ENCODE data around the gene HPCAL1. TPM values are rescaled to one million over a fixed set of nuclear protein-coding genes. Genes with fewer than 3 reads are reported as not detected.

HPCAL1 gene
- total RNA-seq, 6 experiments from 2014 or later = 23.1 to 68.8 (median 29.1) TPM

DNA sequence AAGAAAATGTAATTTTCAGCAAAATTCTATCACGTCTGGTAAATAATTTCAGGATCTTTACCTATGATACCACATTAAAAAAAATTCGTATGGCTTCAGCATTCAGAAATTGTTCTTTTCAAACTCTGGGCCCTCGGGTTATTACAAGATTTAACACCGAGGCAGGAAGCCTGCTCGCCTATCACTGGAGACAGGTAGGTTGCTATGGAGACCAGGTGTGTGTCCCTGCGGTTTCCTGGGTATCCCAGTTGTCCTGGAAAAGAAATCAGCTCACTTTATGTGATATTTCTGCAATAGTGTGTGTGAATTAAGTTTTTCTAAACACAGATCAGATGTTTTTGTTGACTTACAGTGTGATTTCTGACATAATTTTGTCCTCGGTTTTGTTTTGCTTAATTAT lies 14.2 kb downstream of the HPCAL1 start:
- Histone ChIP-seq H3K27me3 (no peaks in the 10 kb centered on the region), H3K36me3 (no peaks in the 10 kb centered on the region), H3K27ac (no peak overlapping the region), H3K4me1 (no peaks in the 10 kb centered on the region), H3K9me3 (no peaks in the 10 kb centered on the region), H3K4me3 (no peak overlapping the region)
- WGBS (ENCODE audit: insufficient coverage, low coverage, low lambda C conversion rate, missing lambda C conversion rate) = 53% methylated on average over 3 of the region's 7 CpGs
- no peak for TF ChIP-seq POLR2A (IDR thresholded peaks at IDR 0.05)
- TF ChIP-seq, protein P1, sequence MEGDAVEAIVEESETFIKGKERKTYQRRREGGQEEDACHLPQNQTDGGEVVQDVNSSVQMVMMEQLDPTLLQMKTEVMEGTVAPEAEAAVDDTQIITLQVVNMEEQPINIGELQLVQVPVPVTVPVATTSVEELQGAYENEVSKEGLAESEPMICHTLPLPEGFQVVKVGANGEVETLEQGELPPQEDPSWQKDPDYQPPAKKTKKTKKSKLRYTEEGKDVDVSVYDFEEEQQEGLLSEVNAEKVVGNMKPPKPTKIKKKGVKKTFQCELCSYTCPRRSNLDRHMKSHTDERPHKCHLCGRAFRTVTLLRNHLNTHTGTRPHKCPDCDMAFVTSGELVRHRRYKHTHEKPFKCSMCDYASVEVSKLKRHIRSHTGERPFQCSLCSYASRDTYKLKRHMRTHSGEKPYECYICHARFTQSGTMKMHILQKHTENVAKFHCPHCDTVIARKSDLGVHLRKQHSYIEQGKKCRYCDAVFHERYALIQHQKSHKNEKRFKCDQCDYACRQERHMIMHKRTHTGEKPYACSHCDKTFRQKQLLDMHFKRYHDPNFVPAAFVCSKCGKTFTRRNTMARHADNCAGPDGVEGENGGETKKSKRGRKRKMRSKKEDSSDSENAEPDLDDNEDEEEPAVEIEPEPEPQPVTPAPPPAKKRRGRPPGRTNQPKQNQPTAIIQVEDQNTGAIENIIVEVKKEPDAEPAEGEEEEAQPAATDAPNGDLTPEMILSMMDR (IDR thresholded peaks at IDR 0.05) = no peak
- ATAC-seq = no peak
- intact Hi-C loops (cut with DNase I) = loop anchor here in 1 of 2 donors (10.0 kb wide), 1 partner anchor 88 kb away; no protein-coding TSS in a partner anchor
- no peak for DNase-seq

DNA sequence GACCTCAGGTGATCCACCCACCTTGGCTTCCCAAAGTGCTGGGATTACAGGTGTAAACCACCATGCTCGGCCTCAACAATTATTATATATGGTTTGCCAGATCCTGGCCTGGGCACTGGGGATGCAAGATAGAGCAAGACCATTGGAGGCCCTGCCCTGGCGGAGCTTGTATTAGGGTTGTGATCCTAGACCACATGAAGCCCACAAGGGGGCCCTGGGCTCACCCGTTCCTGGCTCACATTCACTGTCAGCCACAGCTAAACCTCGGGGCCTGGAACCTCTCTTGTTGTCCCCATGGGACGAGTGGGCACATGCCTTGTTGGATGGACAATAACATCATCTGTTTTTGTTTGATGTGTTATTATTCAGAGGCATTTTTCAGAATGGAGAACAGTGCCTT lies 14.9 kb downstream of the HPCAL1 start:
- H3K27ac ChIP-seq = no peak overlapping the region
- ATAC-seq (no peak), DNase-seq (no peak)
- no peaks in the 10 kb centered on the region for H3K27me3 ChIP-seq
- intact Hi-C loops (cut with DNase I) = loop anchor here in 1 of 2 donors (10.0 kb wide), 1 partner anchor 87 kb away; no protein-coding TSS in a partner anchor
- no peak for TF ChIP-seq POLR2A (IDR thresholded peaks at IDR 0.05)
- TF ChIP-seq, protein P1 (IDR thresholded peaks at IDR 0.05) = no peak
- no peaks in the 10 kb centered on the region for H3K4me1 ChIP-seq
- H3K36me3 ChIP-seq = no peaks in the 10 kb centered on the region
- H3K9me3 ChIP-seq = no peaks in the 10 kb centered on the region
- H3K4me3 ChIP-seq = no peak overlapping the region
- WGBS (ENCODE audit: insufficient coverage, low coverage, low lambda C conversion rate, missing lambda C conversion rate) = 67% methylated on average over 1 of the region's 5 CpGs

DNA sequence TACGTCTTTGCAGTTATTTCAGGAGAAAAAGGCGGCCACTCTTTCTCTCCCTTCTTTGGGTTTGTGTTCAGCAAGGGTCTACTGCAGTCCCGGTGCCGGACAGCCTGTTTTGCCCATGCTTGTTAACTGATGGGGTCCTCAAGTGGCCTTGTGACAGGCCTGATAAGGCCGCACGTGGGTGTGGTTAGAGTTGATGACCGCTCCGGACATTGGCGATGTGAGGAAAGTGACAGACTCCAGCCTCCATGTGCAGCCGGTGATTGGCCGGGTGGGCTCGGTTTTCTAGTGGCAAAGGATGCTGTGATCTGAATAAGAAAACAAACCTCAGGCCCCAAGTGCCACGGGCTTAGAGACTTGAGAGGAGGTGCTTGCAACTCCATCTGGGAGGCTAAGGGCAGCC lies 15.6 kb downstream of the HPCAL1 start:
- DNase-seq (peak in 1 of 3 donors; percentile 42), ATAC-seq (no peak)
- no CpG with 5 or more reads among the region's 13 CpGs for WGBS (ENCODE audit: insufficient coverage, low coverage, low lambda C conversion rate, missing lambda C conversion rate)
- Histone ChIP-seq H3K27me3 (no peaks in the 10 kb centered on the region), H3K36me3 (no peaks in the 10 kb centered on the region), H3K27ac (no peak overlapping the region), H3K4me1 (no peaks in the 10 kb centered on the region), H3K4me3 (no peak overlapping the region), H3K9me3 (no peaks in the 10 kb centered on the region)
- TF ChIP-seq POLR2A (IDR thresholded peaks at IDR 0.05) = no peak
- TF ChIP-seq, protein P1 (IDR thresholded peaks at IDR 0.05) = no peak
- intact Hi-C loops (cut with DNase I) = loop anchor here in 1 of 2 donors (10.0 kb wide), 1 partner anchor 86 kb away; no protein-coding TSS in a partner anchor

DNA sequence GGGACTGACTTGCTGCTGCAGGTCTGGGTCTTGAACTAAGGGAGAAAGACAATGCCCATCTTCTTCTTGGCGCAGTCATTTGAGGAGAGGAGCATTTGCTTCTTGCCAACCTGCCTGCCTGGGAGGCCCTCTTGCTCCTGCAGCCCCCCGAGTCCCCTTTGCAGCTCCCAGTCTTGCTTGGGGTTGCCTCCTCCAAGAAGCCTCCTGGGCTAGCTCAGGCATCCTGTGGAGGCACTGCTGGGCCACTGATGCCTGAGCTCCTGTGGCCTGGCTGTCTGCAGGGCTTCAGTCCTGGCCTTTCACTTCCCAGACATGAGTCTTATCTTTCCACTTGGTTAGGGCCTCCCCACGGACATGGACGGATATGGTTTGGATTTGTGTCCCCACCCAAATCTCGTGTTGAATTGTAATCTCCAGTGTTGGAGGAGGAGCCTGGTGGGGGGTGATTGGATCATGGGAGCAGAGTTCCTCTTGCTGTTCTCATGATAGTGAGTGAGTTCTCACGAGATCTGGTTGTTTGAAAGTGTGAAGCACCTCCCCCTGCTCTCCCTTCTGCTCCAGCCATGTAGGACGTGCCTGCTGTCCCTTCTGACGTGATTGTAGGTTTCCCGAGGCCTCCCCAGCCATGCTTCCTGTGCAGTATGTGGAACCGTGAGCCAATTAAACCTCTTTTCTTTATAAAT lies 17.3 kb downstream of the HPCAL1 start:
- Histone ChIP-seq H3K36me3 (no peaks in the 10 kb centered on the region), H3K4me3 (no peak overlapping the region), H3K4me1 (peaks cover 0 to 14% (median 5%) of the 10 kb centered on the region in 4 donors), H3K27me3 (no peaks in the 10 kb centered on the region), H3K27ac (no peak overlapping the region), H3K9me3 (no peaks in the 10 kb centered on the region)
- no peak for TF ChIP-seq POLR2A (IDR thresholded peaks at IDR 0.05)
- TF ChIP-seq, protein P1 (IDR thresholded peaks at IDR 0.05) = no peak
- DNase-seq (no peak), ATAC-seq (no peak)
- 81% methylated on average over 5 of the region's 10 CpGs for WGBS (ENCODE audit: insufficient coverage, low coverage, low lambda C conversion rate, missing lambda C conversion rate)
- intact Hi-C loops (cut with DNase I) = loop anchor here in 1 of 2 donors (10.0 kb wide), 1 partner anchor 85 kb away; no protein-coding TSS in a partner anchor

Data from right lobe of liver (tissue), 6 donors.